SK-N-SH (cell line): ENCODE results near the gene SMPD3. TPM values are rescaled to one million over a fixed set of nuclear protein-coding genes. Genes with fewer than 3 reads are reported as not detected.

ENCODE experiments used
- CTCF ChIA-PET: fragments of 300-600, 350-600 bp; formaldehyde crosslinking; extraction: SDS; loops from one replicate; lab custom pipeline; 2021; lab: Yijun Ruan, JAX
- POLR2A ChIA-PET: fragments of 350-600 bp; sonication (Branson Sonifier 250); formaldehyde crosslinking; extraction: SDS; loops from one replicate; lab custom pipeline; 2020; ENCODE audit warnings: antibody characterized with exemption, inconsistent platforms; lab: Yijun Ruan, JAX
- DNase-seq: peaks from one replicate; pipeline ENCODE4 v3.0.0; 2012
- H2AFZ ChIP-seq: fragments of 200-600 bp; sonication (generic); 2 replicates; pipeline ENCODE4 v1.8.1; 2016; ENCODE audit warnings: antibody characterized with exemption, mild to moderate bottlenecking, low read depth
- H3F3A ChIP-seq: fragments of 200-600 bp; sonication (generic); replicated peaks from 2 replicates; pipeline ENCODE3; 2016; ENCODE audit warnings: antibody characterized with exemption, mild to moderate bottlenecking; ENCODE audit not compliant: insufficient read depth
- H3K27ac ChIP-seq, 2 experiments: fragments of 200-500 bp in 1 of 2; fragments of 200-600 bp in 1 of 2; sonication (Bioruptor generic) in 1 of 2; sonication (generic), shearing (Covaris generic) in 1 of 2; 2 replicates each; pipeline versions ENCODE4 v1.5.1 to v1.6.1; 2014 to 2016; ENCODE audit warnings: low read depth in 2 of 2, inconsistent platforms in 1 of 2, low read length in 1 of 2, mild to moderate bottlenecking in 1 of 2, mixed read lengths in 1 of 2
- H3K27me3 ChIP-seq: fragments of 200-600 bp; sonication (generic), shearing (Covaris generic); 2 replicates; pipeline ENCODE4 v1.6.1; 2016; ENCODE audit warnings: mixed run types; ENCODE audit not compliant: insufficient read depth
- H3K36me3 ChIP-seq, 2 experiments: fragments of 200-500 bp in 1 of 2; fragments of 200-600 bp in 1 of 2; sonication (Bioruptor generic) in 1 of 2; sonication (generic) in 1 of 2; replicated peaks in 1 of 2; 2 replicates each; pipeline versions ENCODE3 to v1.5.1; 2014 to 2016; ENCODE audit warnings: low read length in 1 of 2, mild to moderate bottlenecking in 1 of 2; ENCODE audit not compliant: insufficient read depth in 2 of 2, control insufficient read depth in 1 of 2
- H3K4me1 ChIP-seq, 2 experiments: fragments of 200-500 bp in 1 of 2; fragments of 200-600 bp in 1 of 2; sonication (Bioruptor generic) in 1 of 2; sonication (generic), shearing (Covaris generic) in 1 of 2; 2 replicates each; pipeline versions ENCODE4 v1.5.1 to v1.6.1; 2014 to 2016; ENCODE audit warnings: low read depth in 1 of 2, low read length in 1 of 2, mixed run types in 1 of 2; ENCODE audit not compliant: insufficient read depth in 2 of 2, control insufficient read depth in 1 of 2
- H3K4me2 ChIP-seq: fragments of 200-600 bp; sonication (generic), shearing (Covaris generic); 2 replicates; pipeline ENCODE4 v1.6.1; 2017; ENCODE audit warnings: mixed run types
- H3K4me3 ChIP-seq, 2 experiments: fragments of 200-500 bp in 1 of 2; fragments of 200-600 bp in 1 of 2; sonication (Bioruptor generic) in 1 of 2; sonication (generic), shearing (Covaris generic) in 1 of 2; 2 replicates each; pipeline versions ENCODE4 v1.5.1 to v1.8.1; 2014 to 2016; ENCODE audit warnings: low read depth in 2 of 2, inconsistent platforms in 1 of 2, low read length in 1 of 2, mild to moderate bottlenecking in 1 of 2, mixed read lengths in 1 of 2, moderate library complexity in 1 of 2
- H3K79me2 ChIP-seq: fragments of 200-600 bp; sonication (generic); 2 replicates; pipeline ENCODE4 v1.8.1; 2017; ENCODE audit warnings: mild to moderate bottlenecking; ENCODE audit not compliant: insufficient read depth
- H3K9ac ChIP-seq: fragments of 200-600 bp; sonication (generic); 2 replicates; pipeline ENCODE4 v1.6.1; 2017; ENCODE audit warnings: mixed run types
- H3K9me2 ChIP-seq: fragments of 200-600 bp; sonication (generic); 2 replicates; pipeline ENCODE4 v1.6.1; 2017; ENCODE audit warnings: mixed run types
- H3K9me3 ChIP-seq: fragments of 200-600 bp; sonication (generic); 2 replicates; pipeline ENCODE4 v1.6.1; 2017; ENCODE audit warnings: mixed run types, mild to moderate bottlenecking, moderate library complexity
- H4K20me1 ChIP-seq: fragments of 200-600 bp; sonication (generic); 2 replicates; pipeline ENCODE4 v1.6.1; 2017; ENCODE audit warnings: mild to moderate bottlenecking, mixed run types; ENCODE audit not compliant: insufficient read depth
- CHD2 ChIP-seq: fragments of 150-350 bp; IDR thresholded peaks from 2 replicates; pipeline ENCODE4 v1.6.1; 2018; ENCODE audit warnings: low read length; ENCODE audit not compliant: partially characterized antibody
- EZH2phosphoT487 ChIP-seq: fragments of 200-600 bp; sonication (generic); IDR thresholded peaks from 2 replicates; pipeline ENCODE4 v1.6.1; 2017; ENCODE audit warnings: low read depth, mixed run types, mild to moderate bottlenecking, antibody characterized with exemption, moderate library complexity, borderline replicate concordance
- MEF2A ChIP-seq: IDR thresholded peaks from 2 replicates; pipeline ENCODE4 v1.4.0; 2012; ENCODE audit warnings: low read depth, borderline replicate concordance
- NFIC ChIP-seq: IDR thresholded peaks from 2 replicates; pipeline ENCODE4 v1.4.0; 2012; ENCODE audit warnings: borderline replicate concordance
- POLR2AphosphoS5 ChIP-seq: IDR thresholded peaks from 2 replicates; pipeline ENCODE4 v1.6.1; 2012; ENCODE audit warnings: low read depth, low read length
- RAD21 ChIP-seq: IDR thresholded peaks from 2 replicates; pipeline ENCODE4 v1.6.1; 2012; ENCODE audit warnings: mild to moderate bottlenecking, low read length
- RCOR1 ChIP-seq: fragments of 150-350 bp; IDR thresholded peaks from 2 replicates; pipeline ENCODE4 v1.6.1; 2017; ENCODE audit warnings: antibody characterized with exemption, low read length
- RXRA ChIP-seq: IDR thresholded peaks from 2 replicates; pipeline ENCODE4 v1.4.0; 2012; ENCODE audit warnings: low read depth, mild to moderate bottlenecking, borderline replicate concordance
- TAF1 ChIP-seq: IDR thresholded peaks from 2 replicates; pipeline ENCODE4 v1.6.1; 2012; ENCODE audit warnings: low read depth, mild to moderate bottlenecking, low read length, moderate library complexity, borderline replicate concordance
- TEAD4 ChIP-seq: IDR thresholded peaks from 2 replicates; pipeline ENCODE4 v1.4.0; 2012; ENCODE audit warnings: mild to moderate bottlenecking, borderline replicate concordance; ENCODE audit not compliant: insufficient read depth
- YY1 ChIP-seq: IDR thresholded peaks from 2 replicates; pipeline ENCODE4 v1.4.0; 2012; ENCODE audit warnings: low read depth, mild to moderate bottlenecking
- WGBS: methylation state at CpG from one replicate; pipeline ENCODE4 v1.1.6; 2017; ENCODE audit warnings: low lambda C conversion rate; 5-methylcytosine and 5-hydroxymethylcytosine counted together
- polyA plus RNA-seq, 3 experiments: library from polyadenylated mRNA; depleted of rRNA; stranded (reverse); fragments of >200 nt; gene quantifications; 2 replicates each; pipeline ENCODE4 v1.2.3, GENCODE V29; 2012
- TF ChIP-seq, protein P1 (sequence below): fragments of 150-350 bp; IDR thresholded peaks from 2 replicates; pipeline ENCODE4 v1.6.1; 2016; ENCODE audit warnings: mild to moderate bottlenecking, low read depth, low read length
- TF ChIP-seq, protein P2 (sequence below): fragments of 150-350 bp; IDR thresholded peaks from 2 replicates; pipeline ENCODE4 v1.6.1; 2017; ENCODE audit warnings: antibody characterized with exemption, low read length, low read depth, borderline replicate concordance
- TF ChIP-seq, protein P3 (sequence below): IDR thresholded peaks from 2 replicates; pipeline ENCODE4 v1.4.0; 2012; ENCODE audit warnings: low read depth, borderline replicate concordance
- TF ChIP-seq, protein P4 (sequence below): IDR thresholded peaks from 2 replicates; pipeline ENCODE4 v1.4.0; 2012; ENCODE audit warnings: low read depth, borderline replicate concordance

Gene SMPD3
- polyA plus RNA-seq, 1 of the 3 experiments (the other 2 are of a cell fraction) = 0.38 TPM

DNA sequence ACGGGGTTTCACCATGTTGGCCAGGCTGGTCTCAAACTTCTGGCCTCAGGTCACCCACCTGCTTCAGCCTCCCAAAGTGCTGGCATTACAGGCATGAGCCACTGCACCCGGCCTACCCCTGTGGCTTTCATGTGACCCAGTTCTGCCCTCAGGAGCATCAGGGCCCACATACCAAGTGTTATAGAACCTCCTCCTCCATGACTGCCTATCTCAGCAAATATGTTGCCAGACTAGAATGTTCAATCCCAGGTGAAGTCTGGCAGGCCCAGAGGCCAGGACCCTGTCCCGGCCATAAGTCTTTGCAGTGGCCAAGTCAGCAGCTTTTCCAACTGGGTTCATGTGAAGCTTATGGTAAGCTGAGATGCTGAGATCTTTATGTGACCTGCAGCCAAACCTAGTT is 9.8 kb upstream of the SMPD3 start:
- POLR2A ChIA-PET = no interaction called here
- no peaks in the 10 kb centered on the region for H3K9me3 ChIP-seq
- H3K36me3 ChIP-seq = no peaks in the 10 kb centered on the region
- no peaks in the 10 kb centered on the region; a peak in 1 of 4 replicates for H3K4me1 ChIP-seq
- H3F3A ChIP-seq = no peaks in the 10 kb centered on the region
- 80% methylated on average over 1 of the region's 3 CpGs for WGBS
- no peaks in the 10 kb centered on the region for H3K9me2 ChIP-seq
- no peaks in the 10 kb centered on the region for H3K79me2 ChIP-seq
- no peak for DNase-seq
- no peak for TF ChIP-seq CHD2
- TF ChIP-seq RAD21 = no peak
- no peak for TF ChIP-seq NFIC
- TF ChIP-seq, protein P1, sequence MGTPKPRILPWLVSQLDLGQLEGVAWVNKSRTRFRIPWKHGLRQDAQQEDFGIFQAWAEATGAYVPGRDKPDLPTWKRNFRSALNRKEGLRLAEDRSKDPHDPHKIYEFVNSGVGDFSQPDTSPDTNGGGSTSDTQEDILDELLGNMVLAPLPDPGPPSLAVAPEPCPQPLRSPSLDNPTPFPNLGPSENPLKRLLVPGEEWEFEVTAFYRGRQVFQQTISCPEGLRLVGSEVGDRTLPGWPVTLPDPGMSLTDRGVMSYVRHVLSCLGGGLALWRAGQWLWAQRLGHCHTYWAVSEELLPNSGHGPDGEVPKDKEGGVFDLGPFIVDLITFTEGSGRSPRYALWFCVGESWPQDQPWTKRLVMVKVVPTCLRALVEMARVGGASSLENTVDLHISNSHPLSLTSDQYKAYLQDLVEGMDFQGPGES = no peak
- no peak for TF ChIP-seq MEF2A
- TF ChIP-seq, protein P2, sequence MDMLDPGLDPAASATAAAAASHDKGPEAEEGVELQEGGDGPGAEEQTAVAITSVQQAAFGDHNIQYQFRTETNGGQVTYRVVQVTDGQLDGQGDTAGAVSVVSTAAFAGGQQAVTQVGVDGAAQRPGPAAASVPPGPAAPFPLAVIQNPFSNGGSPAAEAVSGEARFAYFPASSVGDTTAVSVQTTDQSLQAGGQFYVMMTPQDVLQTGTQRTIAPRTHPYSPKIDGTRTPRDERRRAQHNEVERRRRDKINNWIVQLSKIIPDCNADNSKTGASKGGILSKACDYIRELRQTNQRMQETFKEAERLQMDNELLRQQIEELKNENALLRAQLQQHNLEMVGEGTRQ = no peak
- no peak for TF ChIP-seq EZH2phosphoT487
- no peak for TF ChIP-seq POLR2AphosphoS5
- TF ChIP-seq RXRA = no peak
- TF ChIP-seq, protein P3, sequence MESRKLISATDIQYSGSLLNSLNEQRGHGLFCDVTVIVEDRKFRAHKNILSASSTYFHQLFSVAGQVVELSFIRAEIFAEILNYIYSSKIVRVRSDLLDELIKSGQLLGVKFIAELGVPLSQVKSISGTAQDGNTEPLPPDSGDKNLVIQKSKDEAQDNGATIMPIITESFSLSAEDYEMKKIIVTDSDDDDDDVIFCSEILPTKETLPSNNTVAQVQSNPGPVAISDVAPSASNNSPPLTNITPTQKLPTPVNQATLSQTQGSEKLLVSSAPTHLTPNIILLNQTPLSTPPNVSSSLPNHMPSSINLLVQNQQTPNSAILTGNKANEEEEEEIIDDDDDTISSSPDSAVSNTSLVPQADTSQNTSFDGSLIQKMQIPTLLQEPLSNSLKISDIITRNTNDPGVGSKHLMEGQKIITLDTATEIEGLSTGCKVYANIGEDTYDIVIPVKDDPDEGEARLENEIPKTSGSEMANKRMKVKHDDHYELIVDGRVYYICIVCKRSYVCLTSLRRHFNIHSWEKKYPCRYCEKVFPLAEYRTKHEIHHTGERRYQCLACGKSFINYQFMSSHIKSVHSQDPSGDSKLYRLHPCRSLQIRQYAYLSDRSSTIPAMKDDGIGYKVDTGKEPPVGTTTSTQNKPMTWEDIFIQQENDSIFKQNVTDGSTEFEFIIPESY = no peak
- no peak for TF ChIP-seq YY1
- no peak for TF ChIP-seq TEAD4
- no peak for TF ChIP-seq RCOR1
- TF ChIP-seq TAF1 = no peak
- TF ChIP-seq, protein P4, sequence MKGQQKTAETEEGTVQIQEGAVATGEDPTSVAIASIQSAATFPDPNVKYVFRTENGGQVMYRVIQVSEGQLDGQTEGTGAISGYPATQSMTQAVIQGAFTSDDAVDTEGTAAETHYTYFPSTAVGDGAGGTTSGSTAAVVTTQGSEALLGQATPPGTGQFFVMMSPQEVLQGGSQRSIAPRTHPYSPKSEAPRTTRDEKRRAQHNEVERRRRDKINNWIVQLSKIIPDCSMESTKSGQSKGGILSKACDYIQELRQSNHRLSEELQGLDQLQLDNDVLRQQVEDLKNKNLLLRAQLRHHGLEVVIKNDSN = no peak
- no peaks in the 10 kb centered on the region for H4K20me1 ChIP-seq
- H2AFZ ChIP-seq = no peak overlapping the region
- no peaks in the 10 kb centered on the region for H3K27me3 ChIP-seq
- no peak overlapping the region for H3K4me2 ChIP-seq
- no peak overlapping the region for H3K4me3 ChIP-seq
- no peak overlapping the region for H3K9ac ChIP-seq
- H3K27ac ChIP-seq = no peak overlapping the region
- CTCF ChIA-PET = interaction anchor here (1.4 kb wide), 1 partner anchor 63 kb away, joined by 6 read pairs; no protein-coding TSS in a partner anchor
